HG03025 (cell line): ENCODE results near the gene ZNF280C.
"Not testable (repeated sequence)": the region's sequence is repeated elsewhere in the genome, so short reads cannot be mapped to it uniquely, and the experiment has no call there.

Experiments used
- ATAC-seq: cut with Tn5 transposase; IDR thresholded peaks from one replicate; pipeline ENCODE4 v1.9.1; 2021; ENCODE audit warnings: mild to moderate bottlenecking, moderate library complexity; ENCODE audit not compliant: unreplicated experiment, low FRiP score

The ZNF280C gene

GRCh38 chrX:130261296-130261893 is 7.3 kb downstream of the ZNF280C start:
- no peak for ATAC-seq

- no peak for ATAC-seq
Observed at GRCh38 chrX:130260316-130260715, 8.4 kb downstream of the ZNF280C start.

DNA sequence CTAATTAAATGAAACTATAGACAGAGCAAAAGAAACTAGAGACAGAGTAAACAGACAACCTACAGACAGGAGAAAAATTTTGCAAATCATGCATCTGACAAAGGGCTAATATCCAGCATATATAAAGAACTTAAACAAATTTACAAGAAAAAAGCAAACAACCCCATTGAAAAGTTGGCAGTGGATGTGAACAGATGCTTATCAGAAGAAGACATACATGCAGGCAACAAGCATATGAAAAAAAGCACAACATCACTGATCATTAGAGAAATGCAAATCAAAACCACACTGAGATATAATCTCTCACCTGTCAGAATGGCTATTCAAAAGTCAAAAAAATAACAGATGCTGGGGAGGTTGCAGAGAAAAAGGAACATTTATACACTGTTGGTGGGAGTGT is 14.8 kb downstream of the ZNF280C start:
- no peak for ATAC-seq

- no peak for ATAC-seq
Observed at GRCh38 chrX:130251671-130252070, 17.0 kb downstream of the ZNF280C start.

GRCh38 chrX:130247996-130248395 is 20.7 kb downstream of the ZNF280C start:
- no peak for ATAC-seq

GRCh38 chrX:130246084-130246483 is 22.6 kb downstream of the ZNF280C start:
- ATAC-seq: no peak

DNA sequence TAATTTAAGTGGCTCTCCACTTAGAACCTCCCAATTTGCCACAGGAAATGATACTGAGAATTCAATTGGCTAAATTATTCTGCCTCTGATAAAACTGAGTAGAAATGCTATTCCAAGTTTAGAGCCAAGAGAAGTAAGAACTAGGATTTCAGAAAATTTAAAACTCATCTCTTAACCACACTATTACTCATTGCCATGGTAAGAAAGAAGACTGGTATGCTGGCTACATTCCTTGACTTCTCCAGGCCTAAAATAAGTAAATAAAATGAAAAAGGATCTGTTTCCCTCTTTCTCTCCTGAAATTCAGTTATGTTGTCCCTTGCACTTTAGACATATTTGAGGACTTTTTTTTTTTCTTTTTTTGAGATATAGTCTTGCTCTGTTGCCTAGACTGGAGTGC is 23.3 kb downstream of the ZNF280C start:
- no peak for ATAC-seq

DNA sequence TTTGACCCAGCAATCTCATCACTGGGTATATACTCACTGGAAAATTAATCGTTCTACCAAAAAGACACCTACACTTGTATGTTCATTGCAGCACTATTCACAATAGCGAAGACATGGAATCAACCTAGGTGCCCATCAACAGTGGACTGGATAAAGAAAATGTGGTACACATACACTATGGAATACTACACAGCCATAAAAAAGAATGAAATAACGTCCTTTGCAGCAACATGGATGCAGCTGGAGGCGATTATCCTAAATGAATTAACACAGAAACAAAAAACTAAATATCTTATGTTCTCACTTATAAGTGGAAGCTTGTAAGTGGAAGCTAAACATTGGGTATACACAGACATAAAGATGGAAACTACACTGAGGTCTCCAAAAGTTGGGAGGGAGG is 37.5 kb downstream of the ZNF280C start:
- not testable (repeated sequence) for ATAC-seq

- ATAC-seq: no peak
Observed at GRCh38 chrX:130228871-130229270, 39.8 kb downstream of the ZNF280C start.

DNA sequence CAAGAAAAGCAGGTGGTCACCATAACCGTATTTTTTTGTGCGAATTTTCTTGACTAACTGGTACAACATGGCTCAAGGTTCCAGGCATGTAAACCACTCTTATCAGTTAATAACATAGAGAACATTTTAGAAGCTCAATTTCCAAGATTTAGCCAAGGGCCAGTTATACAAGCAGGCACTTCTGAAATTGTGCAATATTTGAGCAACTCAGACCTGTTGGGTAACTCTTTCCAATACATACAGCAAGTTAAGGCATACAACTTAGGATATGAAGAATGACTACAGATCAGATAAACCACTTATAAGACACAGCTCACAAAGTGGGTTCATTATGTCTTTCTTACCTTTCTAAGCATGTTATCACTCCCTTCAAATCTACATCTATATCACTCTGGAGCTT is 43.9 kb downstream of the ZNF280C start:
- no peak for ATAC-seq

DNA sequence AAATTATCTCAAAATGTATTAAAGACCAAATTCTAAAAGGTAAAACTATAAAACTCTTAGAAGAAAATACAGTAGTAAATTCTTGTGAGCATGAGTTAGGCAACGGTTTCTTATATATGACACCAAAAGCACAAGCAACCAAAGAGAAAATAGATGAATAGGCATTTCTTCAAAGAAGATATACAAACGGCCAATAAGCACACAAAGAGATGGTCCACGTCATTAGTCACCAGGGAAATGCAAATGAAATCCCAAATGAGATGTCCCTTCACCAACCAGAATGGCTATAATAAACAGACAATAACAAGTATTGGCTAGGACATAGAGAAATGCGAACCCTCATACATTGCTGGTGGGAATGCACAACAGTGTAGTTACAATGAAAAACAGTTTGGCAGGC is 52.4 kb downstream of the ZNF280C start:
- ATAC-seq: no peak

- no peak for ATAC-seq
Observed at GRCh38 chrX:130213376-130213775, 55.3 kb downstream of the ZNF280C start.

DNA sequence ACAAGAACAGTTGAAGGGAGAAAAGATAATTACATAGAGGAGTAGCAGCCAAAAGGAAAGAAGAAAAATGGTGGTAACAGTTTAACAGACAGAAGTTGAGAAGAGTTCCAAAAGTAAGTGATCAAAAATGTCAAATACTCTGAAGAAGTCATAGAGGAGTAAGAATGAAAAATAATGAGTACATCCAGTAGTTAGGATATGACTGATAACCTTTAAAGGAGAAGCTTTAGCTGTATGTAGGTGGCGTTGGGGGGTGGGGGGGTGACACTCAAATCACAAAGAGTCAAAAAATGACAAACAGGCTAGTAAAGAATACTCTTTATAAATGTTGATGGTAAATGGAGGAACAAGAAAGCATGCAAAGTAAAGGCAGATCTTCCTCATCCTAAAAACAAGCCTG is 56.3 kb downstream of the ZNF280C start:
- no peak for ATAC-seq

GRCh38 chrX:130211415-130212186 is 57.1 kb downstream of the ZNF280C start:
- ATAC-seq: no peak

GRCh38 chrX:130204647-130205046 is 64.1 kb downstream of the ZNF280C start:
- no peak for ATAC-seq

DNA sequence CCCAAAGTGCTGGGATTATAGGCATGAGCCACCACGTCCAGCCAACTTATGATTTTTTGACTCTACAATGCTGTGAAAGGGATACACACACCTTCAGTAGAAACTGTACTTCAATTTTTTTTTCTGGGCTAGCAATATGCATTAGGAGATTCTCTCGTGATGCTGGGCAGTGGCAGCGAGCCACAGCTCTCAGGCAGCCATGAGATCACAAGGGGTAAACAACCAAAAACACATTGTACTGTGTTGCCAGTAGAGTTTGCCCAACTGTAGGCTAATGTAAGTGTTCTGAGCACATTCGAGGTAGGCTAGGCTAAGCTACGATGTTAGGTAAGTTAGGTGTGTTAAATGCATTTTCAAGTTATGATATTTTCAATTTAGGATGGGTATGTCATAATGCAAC is 71.2 kb downstream of the ZNF280C start:
- ATAC-seq: no peak

GRCh38 chrX:130196466-130196865 is 72.2 kb downstream of the ZNF280C start:
- ATAC-seq: no peak

DNA sequence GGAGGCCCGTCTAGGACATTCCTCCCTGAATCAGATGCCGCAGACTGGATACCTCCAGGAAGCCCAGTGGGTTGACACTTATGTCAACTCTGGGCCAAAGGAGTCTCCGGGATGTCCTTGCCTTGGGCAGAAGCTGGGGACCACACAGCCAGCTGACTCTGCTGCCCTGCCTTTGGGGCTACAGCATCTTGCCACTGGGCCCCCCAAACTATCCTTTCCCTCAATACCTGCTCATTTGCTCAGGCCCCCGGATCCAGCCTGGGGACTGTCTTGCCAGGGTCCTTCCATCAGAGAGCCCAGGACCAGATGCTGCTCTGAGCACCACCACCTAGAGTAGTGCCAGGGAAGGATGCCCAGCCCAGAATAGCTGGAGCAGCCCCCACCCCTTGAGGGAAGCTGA is 77.9 kb downstream of the ZNF280C start:
- ATAC-seq: no peak

DNA sequence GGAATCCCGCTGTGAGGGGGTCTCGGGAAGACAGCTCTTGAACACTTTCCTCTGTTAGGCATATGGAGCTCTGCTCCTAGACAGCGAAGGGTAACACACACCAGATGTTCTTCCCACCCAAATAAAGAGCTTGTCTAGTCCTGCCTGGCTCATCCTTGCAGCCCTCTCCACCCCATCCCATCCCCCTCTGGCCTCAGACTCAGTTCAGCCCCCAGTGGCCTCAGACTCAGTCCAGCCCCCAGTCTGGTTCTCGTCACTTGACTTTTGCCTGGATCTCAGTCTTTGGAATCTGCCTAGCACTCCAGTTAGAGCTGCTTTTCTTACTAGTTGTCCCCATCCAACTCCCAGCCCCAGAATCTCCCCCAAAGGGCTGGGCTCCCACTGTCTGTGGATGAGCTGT is 82.0 kb downstream of the ZNF280C start:
- no peak for ATAC-seq

- no peak for ATAC-seq
Observed at GRCh38 chrX:130184857-130185256, 83.8 kb downstream of the ZNF280C start.

DNA sequence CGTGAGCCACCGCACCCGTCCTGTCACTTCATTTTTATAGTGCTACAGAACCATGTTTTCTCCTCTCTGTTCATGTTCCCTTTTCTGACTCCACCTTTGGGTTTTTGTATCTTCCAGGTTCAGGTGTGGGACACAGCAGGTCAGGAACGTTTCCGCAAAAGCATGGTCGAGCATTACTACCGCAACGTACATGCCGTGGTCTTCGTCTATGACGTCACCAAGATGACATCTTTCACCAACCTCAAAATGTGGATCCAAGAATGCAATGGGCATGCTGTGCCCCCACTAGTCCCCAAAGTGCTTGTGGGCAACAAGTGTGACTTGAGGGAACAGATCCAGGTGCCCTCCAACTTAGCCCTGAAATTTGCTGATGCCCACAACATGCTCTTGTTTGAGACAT is 84.5 kb downstream of the ZNF280C start:
- no peak for ATAC-seq

DNA sequence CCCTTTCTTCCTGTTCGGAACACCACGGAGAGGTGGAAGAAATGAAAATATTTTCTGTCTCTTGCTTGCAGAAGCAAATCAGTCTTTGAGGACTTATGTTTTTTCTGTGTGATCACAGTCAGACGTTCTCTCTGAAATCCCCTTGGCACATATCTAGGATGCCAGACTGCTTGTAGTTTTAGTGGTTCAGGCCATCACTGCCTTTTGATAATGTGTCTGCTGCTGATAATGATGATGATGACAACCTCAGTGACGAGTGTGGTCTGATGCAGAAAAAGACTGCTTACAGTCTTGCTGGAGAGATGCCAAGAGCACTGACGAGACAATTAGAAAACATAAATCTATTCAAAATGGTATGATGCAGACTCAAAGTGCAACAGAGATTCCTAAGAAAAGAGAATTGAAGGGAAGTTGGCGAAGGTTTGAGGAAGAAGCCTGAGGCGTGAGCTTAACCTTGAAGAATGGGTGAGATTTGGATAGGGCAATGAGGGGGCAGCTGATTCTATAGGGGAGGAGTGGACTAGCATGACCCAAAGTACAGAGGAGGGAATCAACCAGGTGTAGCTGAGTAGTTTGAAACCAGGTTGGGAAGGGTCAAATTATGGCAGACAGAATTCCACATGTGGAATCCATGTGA is 89.0 kb downstream of the ZNF280C start:
- no peak for ATAC-seq
